Stimulated activated CD4-positive, alpha-beta T cell treated with anti-CD3 and anti-CD28 coated beads, Interleukin-2, amount 100 ng/mL, for 48 hours (primary cell): ENCODE results near the gene TFB2M.
A peak's percentile ranks its signal among the peaks of the same experiment; 100 is the strongest.

Experiments
- DNase-seq, 2 donors: peaks; one replicate each; pipeline ENCODE4 v3.0.0-alpha.2; 2020

The TFB2M gene

DNA sequence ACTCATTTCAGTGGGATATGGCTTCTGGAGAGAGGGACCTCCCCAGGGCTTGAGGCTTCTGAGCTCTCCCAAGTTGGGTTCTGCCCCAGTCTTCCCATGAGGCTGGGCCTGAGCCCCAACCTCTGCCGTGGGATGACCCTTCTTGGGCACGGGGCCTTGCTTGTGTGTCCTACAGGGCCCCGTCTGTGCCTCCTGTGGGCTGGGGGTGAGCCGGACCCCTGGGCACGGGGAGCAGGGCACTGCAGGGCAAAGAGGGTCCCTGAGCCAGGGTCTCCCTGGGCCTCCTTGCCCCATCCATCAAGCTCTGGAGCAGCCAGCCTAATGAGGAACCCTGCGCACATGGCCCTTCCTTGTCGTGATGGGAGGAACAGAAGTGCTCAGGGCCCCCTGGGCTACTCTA lies 53.8 kb downstream of the TFB2M start:
- DNase-seq, result no peak

GRCh38 chr1:246511203-246511602 lies 54.9 kb downstream of the TFB2M start:
- no peak for DNase-seq

DNA sequence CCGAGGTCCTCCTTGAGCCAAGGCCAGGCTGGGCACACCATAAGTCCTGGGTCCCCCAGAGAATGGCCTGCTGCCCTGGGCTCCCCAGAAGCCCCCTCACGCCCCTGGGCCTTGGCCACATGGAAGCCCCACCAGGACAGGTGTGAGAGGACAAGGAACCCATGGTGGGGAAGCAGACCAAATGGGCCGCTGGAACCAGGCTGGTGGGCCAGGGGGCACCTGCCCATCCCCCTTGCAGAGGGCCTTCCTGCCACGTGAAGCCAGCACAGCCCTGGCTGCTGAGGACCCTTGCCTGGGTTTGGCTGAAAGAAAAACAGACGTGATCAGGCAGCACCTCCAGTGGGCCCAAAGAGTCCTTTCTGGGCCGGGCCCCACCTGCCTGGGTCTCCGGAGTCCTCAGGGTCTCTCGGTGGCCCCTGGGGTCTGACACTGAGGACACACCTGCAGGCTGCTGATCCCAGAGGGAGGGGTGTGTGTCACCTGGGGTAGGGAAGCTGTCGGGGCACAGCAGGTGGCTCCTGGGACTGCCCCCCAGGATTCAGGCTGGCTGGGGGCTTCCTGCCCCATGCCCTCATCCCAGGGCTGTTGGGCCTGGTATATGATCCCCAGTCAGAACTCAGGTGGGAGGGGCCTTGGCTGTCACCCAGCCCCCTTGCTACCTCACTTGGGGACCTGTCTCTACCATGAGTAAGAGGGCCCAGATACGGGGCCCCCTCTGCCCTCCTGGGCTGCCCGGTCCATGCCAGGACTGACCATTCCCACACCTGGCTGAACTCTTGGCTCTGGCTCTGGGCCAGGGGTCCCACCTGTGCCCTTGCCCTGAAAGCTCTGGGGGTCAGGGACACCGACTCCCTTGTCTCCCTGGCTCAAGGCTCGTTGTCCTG lies 55.7 kb downstream of the TFB2M start:
- DNase-seq, result no peak

GRCh38 chr1:246508897-246509688 lies 57.0 kb downstream of the TFB2M start:
- no peak for DNase-seq

GRCh38 chr1:246506674-246507481 lies 59.2 kb downstream of the TFB2M start, which contains the start of gene SMYD3:
Gene SMYD3, minus strand, starts transcription at chr1:246507279.
- DNase-seq, result peak; percentile 64 to 68

DNA sequence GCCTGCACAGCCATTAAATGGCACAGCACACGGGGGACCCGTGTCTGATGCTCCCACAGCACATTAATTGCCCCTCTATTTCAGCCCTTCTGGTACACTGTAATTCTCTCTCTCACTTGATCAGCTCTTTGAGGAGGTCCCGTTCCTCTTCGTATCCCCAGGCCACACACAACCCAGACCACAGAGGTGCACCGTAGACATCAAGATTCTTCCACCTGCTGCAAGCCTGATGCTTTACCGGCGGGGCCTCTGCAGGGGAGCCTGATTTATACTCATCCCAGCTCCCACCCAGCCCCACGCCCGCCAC lies 59.7 kb downstream of the TFB2M start:
- DNase-seq, result no peak

- DNase-seq, result no peak
Observed at GRCh38 chr1:246503341-246503740, 62.7 kb downstream of the TFB2M start.

- no peak for DNase-seq
Observed at GRCh38 chr1:246497331-246497915, 68.6 kb downstream of the TFB2M start.

DNA sequence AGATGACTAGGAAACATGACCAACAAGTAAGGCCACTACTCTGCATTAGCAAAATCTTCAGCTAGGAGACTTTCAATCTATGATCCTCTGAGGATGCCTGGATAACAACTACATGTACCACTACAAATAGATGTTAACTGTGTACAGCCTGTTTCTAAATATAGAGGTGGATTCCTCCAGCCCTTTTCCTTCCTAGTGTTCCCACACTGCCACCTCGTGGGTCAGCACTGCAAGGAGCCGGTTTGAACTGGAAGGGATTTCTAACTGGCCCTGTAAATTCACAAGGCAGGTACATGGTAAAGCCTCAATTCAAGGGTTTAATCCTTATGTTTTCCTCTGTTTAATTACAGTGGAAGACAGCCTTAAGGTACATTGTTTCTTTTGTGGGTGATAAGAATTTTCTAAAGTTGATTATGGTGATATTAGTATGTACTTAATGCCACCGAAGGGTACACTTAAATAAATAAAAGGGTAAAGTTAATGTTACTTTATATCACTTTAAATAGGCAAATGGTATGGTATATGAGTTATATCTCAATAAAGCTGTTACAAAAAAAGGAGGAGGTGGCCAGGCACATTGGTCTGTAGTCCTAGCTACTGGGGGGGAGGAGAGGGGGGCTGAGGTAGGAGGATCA lies 73.3 kb downstream of the TFB2M start:
- peak; percentile 23 to 26 for DNase-seq

- no peak for DNase-seq
Observed at GRCh38 chr1:246491551-246492053, 74.5 kb downstream of the TFB2M start.
